Measurements from ENCODE around the gene ATP2B3. TPM values are rescaled to one million over a fixed set of nuclear protein-coding genes. Genes with fewer than 3 reads are reported as not detected.

ATP2B3 gene
- total and polyA plus RNA-seq, 10 of the 15 experiments (the other 5 are each of a cell fraction or from before 2014, with no cell fraction given) = 0.01 TPM; not detected in 9

DNA sequence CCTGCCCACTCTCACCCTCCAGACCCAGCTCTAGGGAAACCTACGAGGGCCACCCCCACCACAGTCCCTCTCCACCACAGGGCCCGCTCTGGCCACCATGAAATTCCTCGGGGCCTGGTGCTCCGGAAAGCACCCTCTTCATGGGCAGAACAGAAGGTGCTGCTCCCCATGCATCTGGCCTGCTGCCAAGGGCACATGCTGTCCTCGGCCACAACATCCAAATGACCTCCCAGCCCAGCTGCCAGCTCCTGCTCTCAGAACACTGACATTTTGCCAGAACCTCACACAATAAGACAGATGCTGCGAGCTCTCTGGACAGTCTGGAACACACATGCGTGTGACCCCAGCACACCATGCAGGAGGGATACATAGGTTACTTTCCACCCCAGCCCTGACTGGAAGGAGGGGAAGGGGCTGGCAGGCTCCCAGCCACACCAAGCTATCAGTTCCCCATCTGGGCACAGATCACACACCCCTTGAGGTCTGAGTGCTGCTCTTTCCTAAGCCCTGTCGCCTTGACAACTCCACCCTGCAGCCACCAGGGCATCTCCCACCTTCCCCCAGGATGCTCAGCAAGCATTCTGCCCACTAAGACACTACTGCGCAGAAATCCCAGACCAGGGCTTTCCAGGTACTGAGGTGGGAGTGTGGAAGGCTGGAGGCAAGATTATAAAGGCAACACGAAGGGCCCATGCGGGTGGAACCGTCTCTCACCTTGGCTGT, 75.7 kb downstream of the ATP2B3 start:
- intact Hi-C loops (cut with micrococcal nuclease; ENCODE audit: unreplicated experiment) = no loop called here
- H4K20me1 ChIP-seq (ENCODE audit: control insufficient read depth, insufficient read depth) = no peaks in the 10 kb centered on the region
- ChIA-PET SMC1A (ENCODE audit: uncharacterized antibody, unreplicated experiment) (no interaction called here), POLR2A (no interaction called here), CTCF (interaction anchor here (0.9 kb wide), 1 partner anchor 70 kb away, joined by 4 read pairs; no protein-coding TSS in a partner anchor), RAD21 (ENCODE audit: unreplicated experiment) (no interaction called here)
- no peak for FAIRE-seq
- H3K27me3 ChIP-seq (replicated peaks in 1 of 2; ENCODE audit: control insufficient read depth in 2 of 2, insufficient read depth in 2 of 2, low read length in 1 of 2) = no peaks in the 10 kb centered on the region
- H3K36me3 ChIP-seq (ENCODE audit: control insufficient read depth in 2 of 2, insufficient read depth in 2 of 2, low read length in 1 of 2) = no peaks in the 10 kb centered on the region; a peak in 1 of 4 replicates
- in situ Hi-C loops (cut with MboI) = no loop called here
- H3K27ac ChIP-seq (ENCODE audit: control insufficient read depth, insufficient read depth) = no peak overlapping the region
- 65% methylated on average over 12 of the region's 12 CpGs for whole genome bisulfite sequencing (ENCODE audit: insufficient coverage, insufficient replicate concordance, low lambda C conversion rate, missing lambda C conversion rate)
- H3K9ac ChIP-seq (ENCODE audit: control insufficient read depth, insufficient read depth, low read length) = no peak overlapping the region
- no peaks in the 10 kb centered on the region; the same call in 2 of the 3 replicates for H3K9me3 ChIP-seq (replicated peaks; ENCODE audit: control insufficient read depth, insufficient read depth, low read length)
- DNase-seq (ENCODE audit: low read depth, low spot score) = no peak
- H3K4me2 ChIP-seq (ENCODE audit: control insufficient read depth, insufficient read depth) = no peak overlapping the region
- H3K4me3 ChIP-seq = no peak overlapping the region
- H3K4me1 ChIP-seq (ENCODE audit: control insufficient read depth, insufficient read depth, low read length) = no peaks in the 10 kb centered on the region
- H3K79me2 ChIP-seq (ENCODE audit: control insufficient read depth, insufficient read depth, low read length) = peaks cover 9% of the 10 kb centered on the region
- H2AFZ ChIP-seq (ENCODE audit: control insufficient read depth, low read depth, low read length) = no peak overlapping the region
- no peak for ATAC-seq
- no TSS peak for BruUV-seq (replicated peaks)
- TF ChIP-seq ESRRA (IDR thresholded peaks at IDR 0.05; ENCODE audit: low read length) (no peak), ZSCAN29 (IDR thresholded peaks at IDR 0.05) (no peak), MXI1 (IDR thresholded peaks at IDR 0.05; ENCODE audit: low read depth, low read length) (no peak), CREM (IDR thresholded peaks at IDR 0.05; ENCODE audit: low read depth) (no peak), BMI1 (IDR thresholded peaks at IDR 0.05; ENCODE audit: borderline replicate concordance) (no peak), TAF1 (IDR thresholded peaks at IDR 0.05; ENCODE audit: borderline replicate concordance, low read depth, low read length) (no peak), RCOR1 (conservative IDR thresholded peaks at IDR 0.05; ENCODE audit: low read depth, low read length) (no peak), MLLT1 (IDR thresholded peaks at IDR 0.05) (no peak)
- TF ChIP-seq, protein P1, sequence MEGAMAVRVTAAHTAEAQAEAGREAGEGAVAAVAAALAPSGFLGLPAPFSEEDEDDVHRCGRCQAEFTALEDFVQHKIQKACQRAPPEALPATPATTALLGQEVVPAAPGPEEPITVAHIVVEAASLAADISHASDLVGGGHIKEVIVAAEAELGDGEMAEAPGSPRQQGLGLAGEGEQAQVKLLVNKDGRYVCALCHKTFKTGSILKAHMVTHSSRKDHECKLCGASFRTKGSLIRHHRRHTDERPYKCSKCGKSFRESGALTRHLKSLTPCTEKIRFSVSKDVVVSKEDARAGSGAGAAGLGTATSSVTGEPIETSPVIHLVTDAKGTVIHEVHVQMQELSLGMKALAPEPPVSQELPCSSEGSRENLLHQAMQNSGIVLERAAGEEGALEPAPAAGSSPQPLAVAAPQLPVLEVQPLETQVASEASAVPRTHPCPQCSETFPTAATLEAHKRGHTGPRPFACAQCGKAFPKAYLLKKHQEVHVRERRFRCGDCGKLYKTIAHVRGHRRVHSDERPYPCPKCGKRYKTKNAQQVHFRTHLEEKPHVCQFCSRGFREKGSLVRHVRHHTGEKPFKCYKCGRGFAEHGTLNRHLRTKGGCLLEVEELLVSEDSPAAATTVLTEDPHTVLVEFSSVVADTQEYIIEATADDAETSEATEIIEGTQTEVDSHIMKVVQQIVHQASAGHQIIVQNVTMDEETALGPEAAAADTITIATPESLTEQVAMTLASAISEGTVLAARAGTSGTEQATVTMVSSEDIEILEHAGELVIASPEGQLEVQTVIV (IDR thresholded peaks at IDR 0.05; ENCODE audit: borderline replicate concordance, partially characterized antibody) = no peak
- TF ChIP-seq, protein P2, sequence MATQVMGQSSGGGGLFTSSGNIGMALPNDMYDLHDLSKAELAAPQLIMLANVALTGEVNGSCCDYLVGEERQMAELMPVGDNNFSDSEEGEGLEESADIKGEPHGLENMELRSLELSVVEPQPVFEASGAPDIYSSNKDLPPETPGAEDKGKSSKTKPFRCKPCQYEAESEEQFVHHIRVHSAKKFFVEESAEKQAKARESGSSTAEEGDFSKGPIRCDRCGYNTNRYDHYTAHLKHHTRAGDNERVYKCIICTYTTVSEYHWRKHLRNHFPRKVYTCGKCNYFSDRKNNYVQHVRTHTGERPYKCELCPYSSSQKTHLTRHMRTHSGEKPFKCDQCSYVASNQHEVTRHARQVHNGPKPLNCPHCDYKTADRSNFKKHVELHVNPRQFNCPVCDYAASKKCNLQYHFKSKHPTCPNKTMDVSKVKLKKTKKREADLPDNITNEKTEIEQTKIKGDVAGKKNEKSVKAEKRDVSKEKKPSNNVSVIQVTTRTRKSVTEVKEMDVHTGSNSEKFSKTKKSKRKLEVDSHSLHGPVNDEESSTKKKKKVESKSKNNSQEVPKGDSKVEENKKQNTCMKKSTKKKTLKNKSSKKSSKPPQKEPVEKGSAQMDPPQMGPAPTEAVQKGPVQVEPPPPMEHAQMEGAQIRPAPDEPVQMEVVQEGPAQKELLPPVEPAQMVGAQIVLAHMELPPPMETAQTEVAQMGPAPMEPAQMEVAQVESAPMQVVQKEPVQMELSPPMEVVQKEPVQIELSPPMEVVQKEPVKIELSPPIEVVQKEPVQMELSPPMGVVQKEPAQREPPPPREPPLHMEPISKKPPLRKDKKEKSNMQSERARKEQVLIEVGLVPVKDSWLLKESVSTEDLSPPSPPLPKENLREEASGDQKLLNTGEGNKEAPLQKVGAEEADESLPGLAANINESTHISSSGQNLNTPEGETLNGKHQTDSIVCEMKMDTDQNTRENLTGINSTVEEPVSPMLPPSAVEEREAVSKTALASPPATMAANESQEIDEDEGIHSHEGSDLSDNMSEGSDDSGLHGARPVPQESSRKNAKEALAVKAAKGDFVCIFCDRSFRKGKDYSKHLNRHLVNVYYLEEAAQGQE (IDR thresholded peaks at IDR 0.05; ENCODE audit: low read depth, low read length) = no peak
- TF ChIP-seq, protein P3, sequence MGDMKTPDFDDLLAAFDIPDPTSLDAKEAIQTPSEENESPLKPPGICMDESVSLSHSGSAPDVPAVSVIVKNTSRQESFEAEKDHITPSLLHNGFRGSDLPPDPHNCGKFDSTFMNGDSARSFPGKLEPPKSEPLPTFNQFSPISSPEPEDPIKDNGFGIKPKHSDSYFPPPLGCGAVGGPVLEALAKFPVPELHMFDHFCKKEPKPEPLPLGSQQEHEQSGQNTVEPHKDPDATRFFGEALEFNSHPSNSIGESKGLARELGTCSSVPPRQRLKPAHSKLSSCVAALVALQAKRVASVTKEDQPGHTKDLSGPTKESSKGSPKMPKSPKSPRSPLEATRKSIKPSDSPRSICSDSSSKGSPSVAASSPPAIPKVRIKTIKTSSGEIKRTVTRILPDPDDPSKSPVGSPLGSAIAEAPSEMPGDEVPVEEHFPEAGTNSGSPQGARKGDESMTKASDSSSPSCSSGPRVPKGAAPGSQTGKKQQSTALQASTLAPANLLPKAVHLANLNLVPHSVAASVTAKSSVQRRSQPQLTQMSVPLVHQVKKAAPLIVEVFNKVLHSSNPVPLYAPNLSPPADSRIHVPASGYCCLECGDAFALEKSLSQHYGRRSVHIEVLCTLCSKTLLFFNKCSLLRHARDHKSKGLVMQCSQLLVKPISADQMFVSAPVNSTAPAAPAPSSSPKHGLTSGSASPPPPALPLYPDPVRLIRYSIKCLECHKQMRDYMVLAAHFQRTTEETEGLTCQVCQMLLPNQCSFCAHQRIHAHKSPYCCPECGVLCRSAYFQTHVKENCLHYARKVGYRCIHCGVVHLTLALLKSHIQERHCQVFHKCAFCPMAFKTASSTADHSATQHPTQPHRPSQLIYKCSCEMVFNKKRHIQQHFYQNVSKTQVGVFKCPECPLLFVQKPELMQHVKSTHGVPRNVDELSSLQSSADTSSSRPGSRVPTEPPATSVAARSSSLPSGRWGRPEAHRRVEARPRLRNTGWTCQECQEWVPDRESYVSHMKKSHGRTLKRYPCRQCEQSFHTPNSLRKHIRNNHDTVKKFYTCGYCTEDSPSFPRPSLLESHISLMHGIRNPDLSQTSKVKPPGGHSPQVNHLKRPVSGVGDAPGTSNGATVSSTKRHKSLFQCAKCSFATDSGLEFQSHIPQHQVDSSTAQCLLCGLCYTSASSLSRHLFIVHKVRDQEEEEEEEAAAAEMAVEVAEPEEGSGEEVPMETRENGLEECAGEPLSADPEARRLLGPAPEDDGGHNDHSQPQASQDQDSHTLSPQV (IDR thresholded peaks at IDR 0.05) = no peak

Measured in GM12878 (cell line).